Midbrain (tissue), 1 donor: ENCODE data around the gene LRRC32.

Source experiments
- DNase-seq: peaks from one replicate; lab custom pipeline; 2025; lab: John Stamatoyannopoulos, UW

LRRC32 gene

GRCh38 chr11:76663912-76664440, 6.6 kb downstream of the LRRC32 start:
- no peak for DNase-seq

GRCh38 chr11:76663486-76663810, 7.1 kb downstream of the LRRC32 start:
- DNase-seq = no peak

- DNase-seq = no peak
These were observed 7.7 kb downstream of the LRRC32 start for GRCh38 chr11:76662656-76663485.

- no peak for DNase-seq
These were observed 8.6 kb downstream of the LRRC32 start for GRCh38 chr11:76661834-76662434.

GRCh38 chr11:76661306-76661751, 9.2 kb downstream of the LRRC32 start:
- no peak for DNase-seq

- DNase-seq = no peak
These were observed 9.8 kb downstream of the LRRC32 start for GRCh38 chr11:76660533-76661305.

- no peak for DNase-seq
These were observed 10.6 kb downstream of the LRRC32 start for GRCh38 chr11:76659672-76660532.

GRCh38 chr11:76658651-76659650, 11.6 kb downstream of the LRRC32 start:
- no peak for DNase-seq

- DNase-seq = no peak
These were observed 12.3 kb downstream of the LRRC32 start for GRCh38 chr11:76658231-76658630.

GRCh38 chr11:76657187-76658170, 13.1 kb downstream of the LRRC32 start:
- DNase-seq = no peak

- DNase-seq = no peak
These were observed 13.9 kb downstream of the LRRC32 start for GRCh38 chr11:76656571-76657081.

GRCh38 chr11:76656050-76656531, 14.5 kb downstream of the LRRC32 start:
- no peak for DNase-seq

GRCh38 chr11:76655501-76656049, 15.0 kb downstream of the LRRC32 start:
- DNase-seq = no peak

- no peak for DNase-seq
These were observed 15.6 kb downstream of the LRRC32 start for GRCh38 chr11:76654980-76655379.

GRCh38 chr11:76654298-76654851, 16.2 kb downstream of the LRRC32 start:
- DNase-seq = no peak

- DNase-seq = no peak
These were observed 16.8 kb downstream of the LRRC32 start for GRCh38 chr11:76653674-76654284.

GRCh38 chr11:76653012-76653673, 17.4 kb downstream of the LRRC32 start:
- no peak for DNase-seq
